Measurements from ENCODE around the gene EFNB2.

EFNB2 gene

DNA sequence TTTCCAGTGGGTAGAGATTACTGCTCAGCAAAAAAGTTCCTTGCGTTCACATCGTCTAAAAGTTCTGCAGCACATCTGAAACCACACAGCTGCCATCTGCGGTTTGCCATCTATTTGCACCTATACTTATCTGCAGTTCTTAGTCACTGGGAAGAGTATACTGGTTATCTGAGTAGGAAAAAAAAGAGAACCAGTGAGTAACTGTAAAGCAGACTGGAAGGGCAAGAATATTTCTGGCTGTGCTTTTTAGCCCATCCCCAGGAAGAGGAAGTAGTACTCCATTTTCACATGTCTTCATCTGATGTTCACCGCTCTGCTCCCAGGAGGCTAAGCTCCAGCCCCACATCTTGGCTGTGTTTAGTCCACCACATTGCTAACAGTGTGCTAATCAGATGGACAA lies 35.6 kb downstream of the EFNB2 start:
- H3K9me3 ChIP-seq (replicated peaks; ENCODE audit: insufficient read depth, low read length) = no peaks in the 10 kb centered on the region
- H3K27ac ChIP-seq (ENCODE audit: low read length) = no peak overlapping the region
- no peaks in the 10 kb centered on the region for H4K20me1 ChIP-seq (ENCODE audit: insufficient read depth, low read length)
- H3F3A ChIP-seq (ENCODE audit: insufficient read depth, low read length) = no peaks in the 10 kb centered on the region
- peak; percentile 21 for DNase-seq
- no peaks in the 10 kb centered on the region for H3K27me3 ChIP-seq (replicated peaks; ENCODE audit: insufficient read depth, low read length)
- H3K4me3 ChIP-seq (ENCODE audit: low read length) = no peak overlapping the region
- H3K4me1 ChIP-seq (ENCODE audit: low read length) = no peaks in the 10 kb centered on the region
- no peaks in the 10 kb centered on the region for H3K79me2 ChIP-seq (ENCODE audit: low read length)
- H3K9me2 ChIP-seq (replicated peaks; ENCODE audit: insufficient read depth, low read length) = no peaks in the 10 kb centered on the region
- no peaks in the 10 kb centered on the region for H3K36me3 ChIP-seq (replicated peaks; ENCODE audit: insufficient read depth, low read length)
- H3K9ac ChIP-seq (ENCODE audit: low read length) = no peak overlapping the region
- no peak for TF ChIP-seq EZH2phosphoT487 (IDR thresholded peaks at IDR 0.05; ENCODE audit: low read length)
- TF ChIP-seq, protein P1, sequence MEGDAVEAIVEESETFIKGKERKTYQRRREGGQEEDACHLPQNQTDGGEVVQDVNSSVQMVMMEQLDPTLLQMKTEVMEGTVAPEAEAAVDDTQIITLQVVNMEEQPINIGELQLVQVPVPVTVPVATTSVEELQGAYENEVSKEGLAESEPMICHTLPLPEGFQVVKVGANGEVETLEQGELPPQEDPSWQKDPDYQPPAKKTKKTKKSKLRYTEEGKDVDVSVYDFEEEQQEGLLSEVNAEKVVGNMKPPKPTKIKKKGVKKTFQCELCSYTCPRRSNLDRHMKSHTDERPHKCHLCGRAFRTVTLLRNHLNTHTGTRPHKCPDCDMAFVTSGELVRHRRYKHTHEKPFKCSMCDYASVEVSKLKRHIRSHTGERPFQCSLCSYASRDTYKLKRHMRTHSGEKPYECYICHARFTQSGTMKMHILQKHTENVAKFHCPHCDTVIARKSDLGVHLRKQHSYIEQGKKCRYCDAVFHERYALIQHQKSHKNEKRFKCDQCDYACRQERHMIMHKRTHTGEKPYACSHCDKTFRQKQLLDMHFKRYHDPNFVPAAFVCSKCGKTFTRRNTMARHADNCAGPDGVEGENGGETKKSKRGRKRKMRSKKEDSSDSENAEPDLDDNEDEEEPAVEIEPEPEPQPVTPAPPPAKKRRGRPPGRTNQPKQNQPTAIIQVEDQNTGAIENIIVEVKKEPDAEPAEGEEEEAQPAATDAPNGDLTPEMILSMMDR (IDR thresholded peaks at IDR 0.05; ENCODE audit: low read length) = no peak
- no peak overlapping the region for H3K4me2 ChIP-seq (ENCODE audit: low read depth, low read length)
- no peak overlapping the region for H2AFZ ChIP-seq (ENCODE audit: low read length)

GRCh38 chr13:106499113-106499512 lies 36.3 kb downstream of the EFNB2 start:
- no peaks in the 10 kb centered on the region for H3K9me3 ChIP-seq (replicated peaks; ENCODE audit: insufficient read depth, low read length)
- no peaks in the 10 kb centered on the region for H3K27me3 ChIP-seq (replicated peaks; ENCODE audit: insufficient read depth, low read length)
- no peaks in the 10 kb centered on the region for H3K4me1 ChIP-seq (ENCODE audit: low read length)
- H3K36me3 ChIP-seq (replicated peaks; ENCODE audit: insufficient read depth, low read length) = no peaks in the 10 kb centered on the region
- H3K27ac ChIP-seq (ENCODE audit: low read length) = no peak overlapping the region
- no peak for DNase-seq
- TF ChIP-seq EZH2 (optimal IDR thresholded peaks at IDR 0.05; ENCODE audit: low read depth, low read length) (no peak), EZH2phosphoT487 (IDR thresholded peaks at IDR 0.05; ENCODE audit: low read length) (no peak)
- TF ChIP-seq, protein P1 (IDR thresholded peaks at IDR 0.05; ENCODE audit: low read length) = no peak
- H2AFZ ChIP-seq (ENCODE audit: low read length) = no peak overlapping the region
- H3K79me2 ChIP-seq (ENCODE audit: low read length) = no peaks in the 10 kb centered on the region
- H3K9ac ChIP-seq (ENCODE audit: low read length) = no peak overlapping the region
- H3K9me2 ChIP-seq (replicated peaks; ENCODE audit: insufficient read depth, low read length) = no peaks in the 10 kb centered on the region
- H3K4me3 ChIP-seq (ENCODE audit: low read length) = no peak overlapping the region
- no peaks in the 10 kb centered on the region for H4K20me1 ChIP-seq (ENCODE audit: insufficient read depth, low read length)
- no peak overlapping the region for H3K4me2 ChIP-seq (ENCODE audit: low read depth, low read length)
- H3F3A ChIP-seq (ENCODE audit: insufficient read depth, low read length) = no peaks in the 10 kb centered on the region

DNA sequence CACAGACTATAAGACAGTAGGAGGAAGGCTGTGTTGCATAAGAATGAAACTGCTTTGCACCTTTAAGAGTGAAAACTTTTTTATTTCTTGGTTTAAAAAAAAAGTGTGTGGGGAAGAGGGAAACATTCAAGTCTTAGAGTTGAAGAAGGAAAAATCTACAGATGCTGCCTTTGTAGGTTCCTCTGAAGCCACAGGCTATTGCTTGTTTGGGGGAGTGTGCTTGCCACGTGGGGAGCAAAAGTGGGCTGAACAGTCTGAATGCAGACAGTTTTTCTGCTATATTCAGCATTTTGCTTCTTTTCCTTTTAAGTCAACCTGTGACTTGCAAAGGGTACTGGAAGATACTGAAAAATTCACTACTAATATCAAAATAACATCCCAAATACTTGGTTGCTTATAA lies 36.9 kb downstream of the EFNB2 start:
- Histone ChIP-seq H3F3A (ENCODE audit: insufficient read depth, low read length) (no peaks in the 10 kb centered on the region), H3K36me3 (replicated peaks; ENCODE audit: insufficient read depth, low read length) (no peaks in the 10 kb centered on the region), H4K20me1 (ENCODE audit: insufficient read depth, low read length) (no peaks in the 10 kb centered on the region), H3K4me2 (ENCODE audit: low read depth, low read length) (no peak overlapping the region), H3K9me2 (replicated peaks; ENCODE audit: insufficient read depth, low read length) (no peaks in the 10 kb centered on the region), H3K79me2 (ENCODE audit: low read length) (no peaks in the 10 kb centered on the region), H2AFZ (ENCODE audit: low read length) (no peak overlapping the region), H3K4me1 (ENCODE audit: low read length) (no peaks in the 10 kb centered on the region), H3K9me3 (replicated peaks; ENCODE audit: insufficient read depth, low read length) (no peaks in the 10 kb centered on the region), H3K4me3 (ENCODE audit: low read length) (no peak overlapping the region), H3K9ac (ENCODE audit: low read length) (no peak overlapping the region), H3K27ac (ENCODE audit: low read length) (no peak overlapping the region), H3K27me3 (replicated peaks; ENCODE audit: insufficient read depth, low read length) (no peaks in the 10 kb centered on the region)
- TF ChIP-seq EZH2 (optimal IDR thresholded peaks at IDR 0.05; ENCODE audit: low read depth, low read length) = no peak
- TF ChIP-seq, protein P1 (IDR thresholded peaks at IDR 0.05; ENCODE audit: low read length) = no peak
- no peak for TF ChIP-seq EZH2phosphoT487 (IDR thresholded peaks at IDR 0.05; ENCODE audit: low read length)
- no peak for DNase-seq

Data from MM.1S (cell line).